WI38 (cell line): ENCODE results near the gene GSG1.

ENCODE experiments used
- H3K4me3 ChIP-seq: 2 replicates; pipeline ENCODE4 v1.5.1; 2011; ENCODE audit warnings: low read depth, mild to moderate bottlenecking, control low read depth, low read length
- CTCF ChIP-seq: IDR thresholded peaks from 2 replicates; pipeline ENCODE4 v1.5.1; 2012; ENCODE audit warnings: low read depth, mild to moderate bottlenecking, control low read depth, low read length

Gene GSG1

GRCh38 chr12:13103391-13104033, at the start of gene GSG1:
TSS of gene GSG1 (minus strand) at chr12:13103667. CDS start at chr12:13103512, 155 bp downstream.
- H3K4me3 ChIP-seq, result no peak within 1 kb of the TSS
- no peak for TF ChIP-seq CTCF

DNA sequence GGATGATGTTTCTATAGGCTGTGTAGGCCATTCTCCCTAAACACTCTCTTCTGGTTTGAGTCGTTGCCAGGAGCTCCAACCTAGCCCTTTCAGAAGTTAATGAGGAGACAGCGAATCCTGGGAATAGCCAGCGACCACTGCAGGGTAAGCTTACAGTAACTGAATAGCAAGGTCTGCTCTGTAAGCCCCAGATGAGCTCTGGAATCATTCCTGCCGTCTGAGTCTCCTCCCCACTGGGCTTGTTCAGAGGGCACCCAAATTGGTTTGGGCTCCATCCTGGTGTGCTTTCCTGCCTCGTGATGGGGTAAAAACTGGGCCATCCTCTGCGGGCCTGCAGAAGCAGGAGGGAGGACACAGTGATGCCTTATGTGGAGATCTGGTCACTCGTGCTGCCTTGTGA, 49.7 kb upstream of the GSG1 start:
- H3K4me3 ChIP-seq, result no peak overlapping the region
- TF ChIP-seq CTCF, result no peak

DNA sequence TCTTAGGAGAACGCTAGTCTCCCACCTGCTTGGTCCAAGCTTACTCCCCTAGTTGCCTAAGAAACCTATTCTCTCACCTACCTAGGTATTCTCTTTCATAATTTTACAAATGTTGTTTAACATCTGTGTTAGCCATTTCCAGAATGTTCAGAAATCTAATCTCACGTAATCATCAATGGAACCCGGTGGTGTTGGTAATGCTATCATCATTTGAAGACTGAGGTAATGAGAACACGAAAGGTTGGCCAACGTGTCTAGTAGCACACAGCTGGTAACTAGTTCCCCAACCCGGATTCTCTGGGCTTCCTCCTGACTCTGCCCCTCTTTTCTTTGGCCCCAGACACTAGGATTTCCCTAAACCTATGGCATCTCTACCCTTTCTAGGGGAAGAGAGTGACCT, 49.3 kb upstream of the GSG1 start:
- TF ChIP-seq CTCF, result no peak
- no peak overlapping the region for H3K4me3 ChIP-seq

- no peak for TF ChIP-seq CTCF
- H3K4me3 ChIP-seq, result no peak overlapping the region
Measured at GRCh38 chr12:13152281-13152680, 48.8 kb upstream of the GSG1 start.

DNA sequence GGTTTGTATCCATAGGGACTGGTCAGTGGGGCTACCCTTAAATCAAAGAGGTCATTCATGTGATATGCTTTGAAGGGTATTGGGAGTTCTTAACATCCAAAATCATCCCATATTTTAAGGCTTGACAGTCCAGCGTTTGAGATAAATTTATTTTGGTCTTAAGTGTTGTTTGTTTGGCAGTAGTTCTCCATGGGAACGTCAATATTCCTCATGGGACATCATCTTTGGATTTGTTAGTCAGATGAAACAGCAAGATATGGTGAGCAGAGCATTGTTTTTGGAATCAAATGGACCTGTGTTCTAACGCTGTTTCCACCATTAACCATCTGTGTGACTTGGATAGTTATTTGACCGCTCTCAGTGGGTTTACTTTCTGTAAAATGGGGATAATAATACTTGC, 45.9 kb upstream of the GSG1 start:
- H3K4me3 ChIP-seq, result no peak overlapping the region
- TF ChIP-seq CTCF, result no peak

- no peak overlapping the region for H3K4me3 ChIP-seq
- no peak for TF ChIP-seq CTCF
Measured at GRCh38 chr12:13148485-13148847, 45.0 kb upstream of the GSG1 start.

GRCh38 chr12:13147688-13148484, 44.4 kb upstream of the GSG1 start:
- no peak for TF ChIP-seq CTCF

More at GRCh38 chr12:13147688-13148484, 44.4 kb upstream of the GSG1 start:
- H3K4me3 ChIP-seq, result no peak overlapping the region
